NCI-H2196 (cell line): ENCODE measurements around the gene FA2H.
"Not testable (repeated sequence)": the region's sequence is repeated elsewhere in the genome, so short reads cannot be mapped to it uniquely, and the experiment has no call there.

Experiments used
- DNase-seq: peaks from one replicate; lab custom pipeline; 2025; ENCODE audit not compliant: unreplicated experiment; lab: John Stamatoyannopoulos, UW

FA2H gene

GRCh38 chr16:74724820-74725549, 49.6 kb downstream of the FA2H start:
- no peak for DNase-seq

GRCh38 chr16:74723256-74723655, 51.4 kb downstream of the FA2H start:
- no peak for DNase-seq

- not testable (repeated sequence) for DNase-seq
Observed at GRCh38 chr16:74722156-74722555, 52.5 kb downstream of the FA2H start.

- DNase-seq: no peak
Observed at GRCh38 chr16:74721716-74722115, 52.9 kb downstream of the FA2H start.

GRCh38 chr16:74720579-74720978, 54.0 kb downstream of the FA2H start:
- DNase-seq: no peak

GRCh38 chr16:74718741-74719610, 55.6 kb downstream of the FA2H start:
- no peak for DNase-seq

GRCh38 chr16:74718140-74718539, 56.5 kb downstream of the FA2H start:
- DNase-seq: no peak

GRCh38 chr16:74717367-74717766, 57.3 kb downstream of the FA2H start:
- DNase-seq: no peak

- no peak for DNase-seq
Observed at GRCh38 chr16:74716355-74716754, 58.3 kb downstream of the FA2H start.

GRCh38 chr16:74713876-74714275, 60.7 kb downstream of the FA2H start:
- DNase-seq: no peak

GRCh38 chr16:74713325-74713724, 61.3 kb downstream of the FA2H start:
- no peak for DNase-seq

GRCh38 chr16:74711938-74712337, 62.7 kb downstream of the FA2H start:
- no peak for DNase-seq

- no peak for DNase-seq
Observed at GRCh38 chr16:74710401-74710800, 64.2 kb downstream of the FA2H start.

GRCh38 chr16:74709441-74709877, 65.2 kb downstream of the FA2H start:
- DNase-seq: peak; percentile 62

GRCh38 chr16:74700438-74701225, 74.0 kb downstream of the FA2H start, which contains the start of gene MLKL:
MLKL (minus strand) TSS chr16:74700862; CDS start chr16:74695757, 5,105 bp downstream.
- no peak for DNase-seq

- no peak for DNase-seq
Observed at GRCh38 chr16:74700116-74700437, 74.5 kb downstream of the FA2H start.

GRCh38 chr16:74699666-74700065, 75.0 kb downstream of the FA2H start:
- no peak for DNase-seq

GRCh38 chr16:74698222-74698621, 76.4 kb downstream of the FA2H start:
- DNase-seq: no peak

- DNase-seq: peak; percentile 56
Observed at GRCh38 chr16:74695450-74696422, 78.9 kb downstream of the FA2H start.
